PC-9 (cell line): ENCODE data around the gene LRFN2. TPM values are rescaled to one million over a fixed set of nuclear protein-coding genes. Genes with fewer than 3 reads are reported as not detected.

Experiments used
- BruUV-seq: library from RNA; stranded (reverse); fragments of 400-500 nt; replicated peaks from 2 replicates; lab custom pipeline; 2021; lab: Mats Ljungman, UMichigan
- CTCF ChIA-PET: fragments of 300-600 bp; sonication (Branson Sonifier 250); formaldehyde crosslinking; loops from one replicate; lab custom pipeline; 2022; ENCODE audit warnings: antibody characterized with exemption; lab: Charles Lee
- POLR2A ChIA-PET: fragments of 300-600 bp; sonication (Branson Sonifier 250); formaldehyde crosslinking; loops from one replicate; lab custom pipeline; 2022; ENCODE audit warnings: antibody characterized with exemption; ENCODE audit not compliant: unreplicated experiment; lab: Charles Lee
- DNase-seq, 2 experiments: peaks; one replicate each; pipeline versions ENCODE4 v3.0.0 to v3.0.0-alpha.2; 2015 to 2022; ENCODE audit warnings: mixed read lengths in 1 of 2
- H2AFZ ChIP-seq: fragments of 200-600 bp; sonication (generic); 2 replicates; pipeline ENCODE4 v1.8.1; 2017; ENCODE audit warnings: antibody characterized with exemption
- H3F3A ChIP-seq: fragments of 200-600 bp; sonication (generic); 2 replicates; pipeline ENCODE4 v1.8.1; 2017; ENCODE audit warnings: antibody characterized with exemption, mild to moderate bottlenecking, low read depth; ENCODE audit not compliant: insufficient read depth
- H3K27ac ChIP-seq: fragments of 200-600 bp; sonication (generic); 2 replicates; pipeline ENCODE4 v1.6.1; 2016; ENCODE audit warnings: mixed run types
- H3K27me3 ChIP-seq: fragments of 200-600 bp; sonication (generic); 2 replicates; pipeline ENCODE4 v1.6.1; 2016; ENCODE audit warnings: low read depth, mixed run types; ENCODE audit not compliant: insufficient read depth
- H3K36me3 ChIP-seq: fragments of 200-600 bp; sonication (generic); 2 replicates; pipeline ENCODE4 v1.6.1; 2016; ENCODE audit warnings: low read depth, mixed run types
- H3K4me1 ChIP-seq: fragments of 200-600 bp; sonication (generic); replicated peaks from 2 replicates; pipeline ENCODE4 v1.6.1; 2016; ENCODE audit warnings: mixed run types; ENCODE audit not compliant: insufficient read depth
- H3K4me2 ChIP-seq: fragments of 200-600 bp; sonication (generic); 2 replicates; pipeline ENCODE4 v1.6.1; 2017; ENCODE audit warnings: mixed run types
- H3K4me3 ChIP-seq: fragments of 200-600 bp; sonication (generic); 2 replicates; pipeline ENCODE4 v1.6.1; 2016; ENCODE audit warnings: mixed run types
- H3K79me2 ChIP-seq: fragments of 200-600 bp; sonication (generic); 2 replicates; pipeline ENCODE4 v1.6.1; 2017; ENCODE audit warnings: low read depth, mixed run types
- H3K9me2 ChIP-seq: fragments of 200-600 bp; sonication (generic); 2 replicates; pipeline ENCODE4 v1.8.1; 2017; ENCODE audit warnings: mild to moderate bottlenecking; ENCODE audit not compliant: insufficient read depth
- H3K9me3 ChIP-seq: fragments of 200-600 bp; sonication (generic); 2 replicates; pipeline ENCODE4 v1.8.1; 2016; ENCODE audit warnings: low read depth; ENCODE audit not compliant: insufficient read depth
- H4K20me1 ChIP-seq: fragments of 200-600 bp; sonication (generic); 2 replicates; pipeline ENCODE4 v1.8.1; 2017; ENCODE audit not compliant: insufficient read depth
- EZH2 ChIP-seq: fragments of 200-600 bp; sonication (generic); IDR thresholded peaks from 2 replicates; pipeline ENCODE4 v1.8.0; 2017; ENCODE audit warnings: antibody characterized with exemption, low read depth
- intact Hi-C: fragments of 100-400 bp; cut with micrococcal nuclease; formaldehyde crosslinking; loops from one replicate; pipeline ENCODE4 v1.10.0; 2022; ENCODE audit not compliant: unreplicated experiment
- total RNA-seq: library from RNA; stranded (reverse); gene quantifications from 2 replicates; pipeline ENCODE4 v1.2.3, GENCODE V29; 2021
- TF ChIP-seq, protein P1 (sequence below): fragments of 200-600 bp; sonication (generic); conservative IDR thresholded peaks from 2 replicates; pipeline ENCODE4 v1.6.1; 2017; ENCODE audit warnings: mixed run types, antibody characterized with exemption, mild to moderate bottlenecking, moderate library complexity

LRFN2 gene
- total RNA-seq, 1 experiment from 2014 or later, result not detected

DNA sequence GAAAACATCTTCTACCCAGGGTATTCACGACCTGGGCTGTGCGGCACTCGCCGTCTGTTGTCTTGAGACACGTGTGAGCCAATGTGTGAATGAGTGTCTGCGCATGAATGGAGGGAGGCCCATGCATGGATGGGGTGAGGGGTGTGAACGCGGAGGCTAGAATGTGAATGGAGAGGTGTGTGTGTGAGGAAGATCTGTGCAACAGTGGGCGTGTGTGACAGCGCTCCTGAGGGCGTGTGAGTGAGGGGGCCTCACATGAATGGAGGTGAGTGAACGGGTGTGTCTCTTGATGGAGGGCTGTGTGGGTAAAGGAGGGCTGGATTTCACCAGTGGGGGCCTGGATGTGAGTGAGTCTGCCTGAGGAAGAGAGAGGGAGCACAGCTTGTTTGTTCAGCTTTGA lies 146.0 kb downstream of the LRFN2 start:
- Histone ChIP-seq H3K4me2 (no peak overlapping the region), H2AFZ (no peak overlapping the region), H3K36me3 (no peaks in the 10 kb centered on the region), H3K27ac (no peak overlapping the region), H4K20me1 (no peaks in the 10 kb centered on the region), H3K9me2 (no peaks in the 10 kb centered on the region), H3K4me3 (no peak overlapping the region), H3K4me1 (no peaks in the 10 kb centered on the region), H3K79me2 (no peaks in the 10 kb centered on the region), H3K27me3 (peaks cover 57% of the 10 kb centered on the region), H3F3A (no peaks in the 10 kb centered on the region), H3K9me3 (no peaks in the 10 kb centered on the region)
- intact Hi-C loops, result no loop called here
- ChIA-PET POLR2A (no interaction called here), CTCF (no interaction called here)
- no peak for DNase-seq
- no peak for TF ChIP-seq EZH2
- TF ChIP-seq, protein P1, sequence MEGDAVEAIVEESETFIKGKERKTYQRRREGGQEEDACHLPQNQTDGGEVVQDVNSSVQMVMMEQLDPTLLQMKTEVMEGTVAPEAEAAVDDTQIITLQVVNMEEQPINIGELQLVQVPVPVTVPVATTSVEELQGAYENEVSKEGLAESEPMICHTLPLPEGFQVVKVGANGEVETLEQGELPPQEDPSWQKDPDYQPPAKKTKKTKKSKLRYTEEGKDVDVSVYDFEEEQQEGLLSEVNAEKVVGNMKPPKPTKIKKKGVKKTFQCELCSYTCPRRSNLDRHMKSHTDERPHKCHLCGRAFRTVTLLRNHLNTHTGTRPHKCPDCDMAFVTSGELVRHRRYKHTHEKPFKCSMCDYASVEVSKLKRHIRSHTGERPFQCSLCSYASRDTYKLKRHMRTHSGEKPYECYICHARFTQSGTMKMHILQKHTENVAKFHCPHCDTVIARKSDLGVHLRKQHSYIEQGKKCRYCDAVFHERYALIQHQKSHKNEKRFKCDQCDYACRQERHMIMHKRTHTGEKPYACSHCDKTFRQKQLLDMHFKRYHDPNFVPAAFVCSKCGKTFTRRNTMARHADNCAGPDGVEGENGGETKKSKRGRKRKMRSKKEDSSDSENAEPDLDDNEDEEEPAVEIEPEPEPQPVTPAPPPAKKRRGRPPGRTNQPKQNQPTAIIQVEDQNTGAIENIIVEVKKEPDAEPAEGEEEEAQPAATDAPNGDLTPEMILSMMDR, result no peak
- no TSS peak for BruUV-seq

DNA sequence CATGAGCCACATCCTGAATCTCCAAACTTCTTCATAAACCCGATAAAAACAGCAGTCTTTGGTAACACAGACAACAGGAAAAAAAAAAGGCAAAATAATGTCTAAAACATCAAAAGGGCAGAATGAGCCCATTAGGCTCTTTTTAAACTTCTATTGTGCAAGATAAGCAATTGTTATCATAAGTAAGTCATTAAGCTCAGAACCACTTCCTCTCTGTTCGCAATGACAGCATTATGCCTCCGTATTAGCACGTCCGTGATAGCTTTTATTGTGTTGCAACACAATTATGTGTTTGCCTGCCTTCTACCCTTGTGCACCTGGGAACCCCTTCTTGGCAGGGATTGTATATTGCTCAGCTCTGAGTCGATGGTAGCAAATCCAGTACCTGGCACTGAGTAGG lies 147.1 kb downstream of the LRFN2 start:
- no peaks in the 10 kb centered on the region for H3K36me3 ChIP-seq
- H3K4me2 ChIP-seq, result no peak overlapping the region
- H4K20me1 ChIP-seq, result no peaks in the 10 kb centered on the region
- POLR2A ChIA-PET, result no interaction called here
- H2AFZ ChIP-seq, result no peak overlapping the region
- no peaks in the 10 kb centered on the region for H3F3A ChIP-seq
- CTCF ChIA-PET, result no interaction called here
- no peaks in the 10 kb centered on the region for H3K9me3 ChIP-seq
- no peak overlapping the region for H3K4me3 ChIP-seq
- intact Hi-C loops, result no loop called here
- no peak for DNase-seq
- peaks cover 56% of the 10 kb centered on the region for H3K27me3 ChIP-seq
- H3K79me2 ChIP-seq, result no peaks in the 10 kb centered on the region
- H3K9me2 ChIP-seq, result no peaks in the 10 kb centered on the region
- no TSS peak for BruUV-seq
- no peaks in the 10 kb centered on the region for H3K4me1 ChIP-seq
- no peak overlapping the region for H3K27ac ChIP-seq
- TF ChIP-seq EZH2, result no peak
- TF ChIP-seq, protein P1, result no peak

DNA sequence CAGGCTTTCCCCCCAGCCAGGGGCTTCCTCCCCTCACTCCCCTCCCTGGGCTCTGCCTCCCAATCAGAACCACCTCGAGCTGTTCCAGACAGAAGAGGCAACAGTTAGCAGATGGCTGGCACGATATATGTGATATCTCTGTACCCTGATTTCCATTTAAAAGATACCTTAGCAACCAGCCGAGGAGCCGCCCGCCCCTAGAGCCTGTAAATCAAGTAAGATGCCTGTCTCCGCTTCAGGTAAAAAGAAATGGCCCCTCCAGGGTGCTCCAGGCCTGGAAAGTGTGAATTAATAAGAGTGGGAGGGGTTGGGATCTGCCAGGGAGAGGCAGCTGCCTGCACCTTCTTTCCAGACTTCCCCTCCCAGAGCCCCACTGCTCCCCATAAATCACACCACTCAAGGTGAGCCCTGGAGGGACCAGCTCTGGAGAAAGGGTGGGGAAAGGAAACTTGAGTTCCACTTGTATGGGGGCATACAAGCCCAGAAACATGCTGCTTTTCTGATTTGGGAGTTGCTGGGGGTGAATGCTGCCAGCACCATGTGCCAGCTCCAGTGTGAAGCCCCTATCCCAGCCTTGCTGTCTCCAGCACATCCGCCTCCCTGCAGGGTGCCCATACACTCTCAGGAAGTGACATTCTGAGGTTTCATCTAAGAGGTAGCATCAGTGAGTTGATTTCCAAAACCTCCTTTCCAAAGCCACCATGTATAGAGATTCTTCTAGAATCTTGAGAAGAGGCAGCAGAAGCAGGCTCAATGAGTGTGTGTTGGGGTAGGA lies 148.0 kb downstream of the LRFN2 start:
- TF ChIP-seq, protein P1, result no peak
- TF ChIP-seq EZH2, result no peak
- Histone ChIP-seq H3K27me3 (peaks cover 54% of the 10 kb centered on the region), H3K9me3 (no peaks in the 10 kb centered on the region), H3K36me3 (no peaks in the 10 kb centered on the region), H4K20me1 (no peaks in the 10 kb centered on the region), H3K4me2 (no peak overlapping the region), H3F3A (no peaks in the 10 kb centered on the region), H2AFZ (no peak overlapping the region), H3K27ac (no peak overlapping the region), H3K9me2 (no peaks in the 10 kb centered on the region), H3K4me3 (no peak overlapping the region), H3K4me1 (no peaks in the 10 kb centered on the region), H3K79me2 (no peaks in the 10 kb centered on the region)
- POLR2A ChIA-PET, result no interaction called here
- CTCF ChIA-PET, result no interaction called here
- no peak for DNase-seq
- intact Hi-C loops, result no loop called here
- no TSS peak for BruUV-seq
